HCT116 (cell line): ENCODE results near the gene SGCA. TPM values are rescaled to one million over a fixed set of nuclear protein-coding genes. Genes with fewer than 3 reads are reported as not detected.

Experiments used
- ATAC-seq: fragments of 200-7000 bp; cut with Tn5 transposase; 2 replicates; pipeline ENCODE4 v1.9.1; 2020; ENCODE audit warnings: mild to moderate bottlenecking, moderate library complexity
- BruUV-seq: library from RNA; stranded (reverse); fragments of 400-500 nt; replicated peaks from 2 replicates; lab custom pipeline; 2021; lab: Mats Ljungman, UMichigan
- CTCF ChIA-PET: fragments of 300-600 bp; sonication (Branson Sonifier 250); formaldehyde crosslinking; loops from one replicate; lab custom pipeline; 2021; ENCODE audit warnings: antibody characterized with exemption; lab: Charles Lee
- POLR2A ChIA-PET: fragments of 300-600, 350-600 bp; sonication (Branson Sonifier 250); formaldehyde crosslinking; loops from one replicate; lab custom pipeline; 2021; ENCODE audit warnings: antibody characterized with exemption; lab: Charles Lee
- RAD21 ChIA-PET, 2 experiments: fragments of 300-600 bp; sonication (Branson Sonifier 250); formaldehyde crosslinking; loops; one replicate each; lab custom pipeline; 2023; ENCODE audit warnings: low total read pairs in 2 of 2; ENCODE audit not compliant: uncharacterized antibody in 2 of 2, unreplicated experiment in 2 of 2, low non-redundant PET in 1 of 2; lab: Charles Lee
- DNase-seq: peaks from one replicate; pipeline ENCODE4 v3.0.0-alpha.2; 2010; ENCODE audit warnings: low read depth, low spot score
- H2AFZ ChIP-seq: fragments of 200-600 bp; shearing (Covaris generic), sonication (generic); 2 replicates; pipeline ENCODE4 v1.6.1; 2017; ENCODE audit warnings: low read depth, mixed run types, mixed read lengths, antibody characterized with exemption, low read length; ENCODE audit not compliant: poor library complexity, severe bottlenecking
- H3K27ac ChIP-seq: 2 replicates; pipeline ENCODE4 v1.5.1; 2012; ENCODE audit warnings: low read depth, low read length
- H3K27me3 ChIP-seq: fragments of 200-600 bp; sonication (generic); 2 replicates; pipeline ENCODE4 v1.6.1; 2016; ENCODE audit warnings: mixed run types, low read length, mixed read lengths; ENCODE audit not compliant: insufficient read depth
- H3K36me3 ChIP-seq, 2 experiments: fragments of 200-500 bp in 1 of 2; fragments of 200-600 bp in 1 of 2; sonication (Bioruptor generic) in 1 of 2; sonication (generic) in 1 of 2; 2 replicates each; pipeline versions ENCODE4 v1.5.1 to v1.6.1; 2014 to 2016; ENCODE audit warnings: low read length in 2 of 2, inconsistent platforms in 1 of 2, mixed read lengths in 1 of 2, mixed run types in 1 of 2; ENCODE audit not compliant: insufficient read depth in 2 of 2, control insufficient read depth in 1 of 2
- H3K4me1 ChIP-seq, 2 experiments: fragments of 200-600 bp in 1 of 2; sonication (generic) in 1 of 2; 2 replicates each; pipeline versions ENCODE4 v1.5.1 to v1.6.1; 2012 to 2017; ENCODE audit warnings: low read length in 2 of 2, inconsistent platforms in 1 of 2, mild to moderate bottlenecking in 1 of 2, mixed read lengths in 1 of 2, mixed run types in 1 of 2, moderate library complexity in 1 of 2; ENCODE audit not compliant: insufficient read depth in 2 of 2, control insufficient read depth in 1 of 2
- H3K4me2 ChIP-seq: fragments of 200-600 bp; sonication (generic); 2 replicates; pipeline ENCODE4 v1.6.1; 2017; ENCODE audit warnings: mixed run types, low read length, mixed read lengths
- H3K4me3 ChIP-seq, 2 experiments: fragments of 200-600 bp in 1 of 2; sonication (generic) in 1 of 2; replicated peaks in 1 of 2; 2 replicates each; pipeline ENCODE4 v1.5.1; 2011 to 2016; ENCODE audit warnings: low read length in 2 of 2, control low read depth in 1 of 2, low read depth in 1 of 2, mild to moderate bottlenecking in 1 of 2, mixed read lengths in 1 of 2, mixed run types in 1 of 2
- H3K79me2 ChIP-seq: fragments of 200-600 bp; sonication (generic); 2 replicates; pipeline ENCODE4 v1.6.1; 2017; ENCODE audit warnings: mild to moderate bottlenecking, mixed run types, low read length, moderate library complexity, mixed read lengths; ENCODE audit not compliant: insufficient read depth
- H3K9ac ChIP-seq: fragments of 200-600 bp; sonication (generic); 2 replicates; pipeline ENCODE4 v1.6.1; 2016; ENCODE audit warnings: low read length, mixed read lengths
- H3K9me2 ChIP-seq: fragments of 200-600 bp; sonication (generic), shearing (Covaris generic); 2 replicates; pipeline ENCODE4 v1.6.1; 2017; ENCODE audit warnings: mixed run types, mild to moderate bottlenecking, moderate library complexity; ENCODE audit not compliant: insufficient read depth
- H3K9me3 ChIP-seq, 2 experiments: fragments of 200-500 bp in 1 of 2; fragments of 200-600 bp in 1 of 2; sonication (Bioruptor generic) in 1 of 2; sonication (generic) in 1 of 2; 2 replicates each; pipeline ENCODE4 v1.6.1; 2014 to 2017; ENCODE audit warnings: low read length in 2 of 2, mixed read lengths in 2 of 2, inconsistent platforms in 1 of 2, low read depth in 1 of 2, mild to moderate bottlenecking in 1 of 2, mixed run types in 1 of 2, moderate library complexity in 1 of 2; ENCODE audit not compliant: control insufficient read depth in 1 of 2, insufficient read depth in 1 of 2
- H4K20me1 ChIP-seq: fragments of 200-600 bp; sonication (generic), shearing (Covaris generic); 2 replicates; pipeline ENCODE4 v1.6.1; 2017; ENCODE audit warnings: mixed run types, mild to moderate bottlenecking, moderate library complexity; ENCODE audit not compliant: insufficient read depth
- CTCF ChIP-seq, 3 experiments: fragments of 200-600 bp in 1 of 3; sonication (generic) in 1 of 3; IDR thresholded peaks in 2 of 3; conservative IDR thresholded peaks in 1 of 3; 2 replicates each; pipeline ENCODE4 v1.5.1; 2012 to 2017; ENCODE audit warnings: low read depth in 2 of 3, low read length in 2 of 3, antibody characterized with exemption in 1 of 3, borderline replicate concordance in 1 of 3, control low read depth in 1 of 3, mild to moderate bottlenecking in 1 of 3, mixed read lengths in 1 of 3, mixed run types in 1 of 3, moderate library complexity in 1 of 3; ENCODE audit not compliant: insufficient read depth in 1 of 3
- EGR1 ChIP-seq: IDR thresholded peaks from 2 replicates; pipeline ENCODE4 v1.6.1; 2012; ENCODE audit warnings: low read depth
- FOSL1 ChIP-seq: IDR thresholded peaks from 2 replicates; pipeline ENCODE4 v1.6.1; 2012; ENCODE audit warnings: low read depth
- JUND ChIP-seq: IDR thresholded peaks from 2 replicates; pipeline ENCODE4 v1.6.1; 2012
- MAX ChIP-seq: IDR thresholded peaks from 2 replicates; pipeline ENCODE4 v1.6.1; 2012
- POLR2AphosphoS5 ChIP-seq: IDR thresholded peaks from 2 replicates; pipeline ENCODE4 v1.6.1; 2011; ENCODE audit warnings: mild to moderate bottlenecking, low read depth, low read length, moderate library complexity
- REST ChIP-seq: IDR thresholded peaks from 2 replicates; pipeline ENCODE4 v1.6.1; 2012; ENCODE audit warnings: low read depth
- SIN3A ChIP-seq: IDR thresholded peaks from 2 replicates; pipeline ENCODE4 v1.6.1; 2012; ENCODE audit warnings: low read depth
- SP1 ChIP-seq: IDR thresholded peaks from 2 replicates; pipeline ENCODE4 v1.6.1; 2012; ENCODE audit warnings: low read depth
- SRF ChIP-seq: IDR thresholded peaks from 2 replicates; pipeline ENCODE4 v1.6.1; 2012; ENCODE audit warnings: low read depth
- YY1 ChIP-seq: IDR thresholded peaks from 2 replicates; pipeline ENCODE4 v1.6.1; 2011; ENCODE audit warnings: low read length, low read depth, moderate library complexity, mild to moderate bottlenecking; ENCODE audit not compliant: insufficient replicate concordance; ENCODE audit errors: extremely low read depth
- ZFX ChIP-seq: fragments of 450-650 bp; IDR thresholded peaks from 2 replicates; pipeline ENCODE4 v1.6.1; 2017
- intact Hi-C: fragments of 100-400 bp; cut with micrococcal nuclease; formaldehyde crosslinking; loops from 2 replicates; pipeline ENCODE4 v1.10.0; 2022
- total RNA-seq: library from RNA; stranded (reverse); gene quantifications from one replicate; pipeline ENCODE4 v1.2.1, GENCODE V29; 2021; ENCODE audit not compliant: unreplicated experiment

SGCA gene
- total RNA-seq, 1 experiment from 2014 or later: 0.37 TPM

- DNase-seq (no peak), ATAC-seq (no peak)
- peak overlapping the region; percentile 20; the same call in 1 of the 2 replicates for H3K9ac ChIP-seq
- H3K27ac ChIP-seq: peak overlapping the region; percentile 89
- H3K4me3 ChIP-seq: no peak overlapping the region
- peak overlapping the region; percentile 92 for H3K4me2 ChIP-seq
- RAD21 ChIA-PET: no interaction called here
- BruUV-seq: no TSS peak
- no peaks in the 10 kb centered on the region for H3K27me3 ChIP-seq
- CTCF ChIA-PET: interaction anchor here (0.6 to 1.5 kb wide), 4 partner anchors 14 to 719 kb away, joined by 3 to 6 read pairs (median 3); no protein-coding TSS in a partner anchor
- TF ChIP-seq JUND: no peak
- no peak for TF ChIP-seq CTCF (IDR thresholded peaks at IDR 0.05 in 2 of 3, conservative IDR thresholded peaks at IDR 0.05 in 1 of 3; ENCODE audit: borderline replicate concordance in 1 of 3, insufficient read depth in 1 of 3, low read depth in 2 of 3, low read length in 2 of 3)
- peak; percentile 22; the same call in 1 of the 2 replicates for TF ChIP-seq SP1
- H3K36me3 ChIP-seq: no peaks in the 10 kb centered on the region
- H3K9me3 ChIP-seq: no peaks in the 10 kb centered on the region
- no peaks in the 10 kb centered on the region for H4K20me1 ChIP-seq
- POLR2A ChIA-PET: interaction anchor here (0.6 kb wide), 1 partner anchor 870 kb away, joined by 3 read pairs; no protein-coding TSS in a partner anchor
- no peaks in the 10 kb centered on the region for H3K9me2 ChIP-seq
- peaks cover 18% of the 10 kb centered on the region for H3K79me2 ChIP-seq
- intact Hi-C loops: no loop called here
- H3K4me1 ChIP-seq: peaks cover 33 to 48% of the 10 kb centered on the region in 2 experiments
- no peak overlapping the region for H2AFZ ChIP-seq
Observed at GRCh38 chr17:50153650-50154575, 11.9 kb upstream of the SGCA start.

- H3K79me2 ChIP-seq: peaks cover 11% of the 10 kb centered on the region; the same call in 1 of the 2 replicates
- H4K20me1 ChIP-seq: no peaks in the 10 kb centered on the region
- BruUV-seq: no TSS peak
- H3K4me2 ChIP-seq: peak overlapping the region; percentile 92
- no peaks in the 10 kb centered on the region for H3K9me2 ChIP-seq
- no peak for ATAC-seq
- H2AFZ ChIP-seq: no peak overlapping the region
- H3K4me3 ChIP-seq: no peak overlapping the region
- H3K27me3 ChIP-seq: no peaks in the 10 kb centered on the region
- intact Hi-C loops: no loop called here
- RAD21 ChIA-PET: interaction anchor here in 1 of 2 experiments (0.7 kb wide), 2 partner anchors 23 to 31 kb away, joined by 7 read pairs; no protein-coding TSS in a partner anchor
- H3K9ac ChIP-seq: peak overlapping the region; percentile 20; the same call in 1 of the 2 replicates
- no peaks in the 10 kb centered on the region for H3K9me3 ChIP-seq
- H3K4me1 ChIP-seq: peaks cover 33 to 48% of the 10 kb centered on the region in 2 experiments
- H3K36me3 ChIP-seq: no peaks in the 10 kb centered on the region
- no peak overlapping the region for H3K27ac ChIP-seq
- DNase-seq: no peak
- POLR2A ChIA-PET: interaction anchor here (0.6 kb wide), 1 partner anchor 871 kb away, joined by 3 read pairs; no protein-coding TSS in a partner anchor
- CTCF ChIA-PET: interaction anchor here (0.6 to 1.5 kb wide), 6 partner anchors 14 to 719 kb away, joined by 3 to 6 read pairs (median 3); no protein-coding TSS in a partner anchor
- TF ChIP-seq ZFX (no peak), EGR1 (no peak), YY1 (no peak), POLR2AphosphoS5 (no peak), SRF (no peak), MAX (no peak), JUND (no peak), SIN3A (no peak), SP1 (no peak), REST (no peak), FOSL1 (no peak)
Observed at GRCh38 chr17:50154604-50155003, 11.2 kb upstream of the SGCA start.
